ENCODE measurements around the gene NUDT21. TPM values are rescaled to one million over a fixed set of nuclear protein-coding genes. Genes with fewer than 3 reads are reported as not detected.

Gene NUDT21
- total and polyA plus RNA-seq, 2 of the 4 experiments (the other 2 are of a cell fraction): 52.4 to 166 TPM

- ChIA-PET POLR2A (ENCODE audit: unreplicated experiment) (no interaction called here), CTCF (no interaction called here)
- dilution Hi-C loops (cut with HindIII; ENCODE audit: low sequenced_read_pairs, unreplicated experiment) (no loop called here), in situ Hi-C loops (cut with MboI; ENCODE audit: low sequenced_read_pairs) (no loop called here), intact Hi-C loops (cut with micrococcal nuclease) (no loop called here)
- WGBS, 2 experiments (ENCODE audit: extremely low coverage in 2 of 2, insufficient read length in 1 of 2): no CpG with 5 or more reads among the region's 2 CpGs
- Histone ChIP-seq H2AK5ac (ENCODE audit: low read depth, low read length) (peak overlapping the region; percentile 65; the same call in 1 of the 2 replicates), H2BK15ac (ENCODE audit: low read depth, low read length) (peak overlapping the region; percentile 5; the same call in 1 of the 3 replicates), H2AK9ac (replicated peaks; ENCODE audit: low read depth, low read length, poor library complexity) (peak overlapping the region; percentile 4), H4K91ac (ENCODE audit: insufficient read depth, low read depth, low read length) (no peak overlapping the region), H3K4me1 (ENCODE audit: control insufficient read depth, insufficient read depth, low read length) (peaks cover 1% of the 10 kb centered on the region; the same call in 1 of the 2 replicates), H3K9me3 (ENCODE audit: control insufficient read depth, insufficient read depth, low read length) (no peaks in the 10 kb centered on the region), H4K8ac (ENCODE audit: low read depth in 2 of 2, low read length in 2 of 2) (peak overlapping the region in 1 of 2 experiments; percentile 65; a peak in 2 of 4 replicates), H3K4me2 (ENCODE audit: low read depth, low read length) (no peak overlapping the region; the same call in 1 of the 2 replicates), H3K9ac (ENCODE audit: low read depth, low read length) (no peak overlapping the region), H3K36me3 (ENCODE audit: control insufficient read depth, insufficient read depth, low read length) (peaks cover 38% of the 10 kb centered on the region), H3K27ac (ENCODE audit: insufficient read depth, low read length) (peak overlapping the region; percentile 47; the same call in 1 of the 2 replicates), H2BK5ac (ENCODE audit: low read depth, low read length, poor library complexity, severe bottlenecking) (peak overlapping the region; percentile 68), H4K5ac (ENCODE audit: low read depth, low read length) (no peak overlapping the region), H3K4me3 (ENCODE audit: insufficient read depth, low read depth, low read length) (no peak overlapping the region), H3K23ac (ENCODE audit: low read depth, low read length) (peak overlapping the region; percentile 44; the same call in 1 of the 2 replicates), H3K18ac (ENCODE audit: low read depth, low read length) (no peak overlapping the region), H3K56ac (ENCODE audit: extremely low read depth, insufficient read depth, low read length) (0 out of 2 replicates have a peak overlapping the region, but pooled peaks have one; percentile 16), H2BK20ac (ENCODE audit: low read depth, low read length) (no peak overlapping the region; the same call in 1 of the 2 replicates), H2BK120ac (ENCODE audit: low read depth, low read length) (peak overlapping the region; percentile 35), H3K27me3 (ENCODE audit: control insufficient read depth, insufficient read depth, low read length) (no peaks in the 10 kb centered on the region), H3K79me1 (ENCODE audit: low read depth in 1 of 2, low read length in 2 of 2) (peaks cover 4 to 13% of the 10 kb centered on the region in 2 experiments; a peak in 3 of 4 replicates), H3K4ac (ENCODE audit: low read depth, low read length) (peak overlapping the region; percentile 62), H2AFZ (replicated peaks; ENCODE audit: low read length, poor library complexity) (no peak overlapping the region), H3K14ac (replicated peaks; ENCODE audit: low read depth, low read length) (peak overlapping the region; percentile 62; the same call in 1 of the 2 replicates), H3K9me1 (ENCODE audit: insufficient read depth, low read length) (no peaks in the 10 kb centered on the region), H4K20me1 (ENCODE audit: insufficient read depth, low read length) (no peaks in the 10 kb centered on the region)
- no TSS peak for BruUV-seq (replicated peaks)
- ATAC-seq (ENCODE audit: low read depth) (peak; percentile 99), DNase-seq (peak; percentile 93)
- peak; percentile 76 for TF ChIP-seq NFE2L2 (IDR thresholded peaks at IDR 0.05; ENCODE audit: low read depth, low read length)
- TF ChIP-seq RAD21 (IDR thresholded peaks at IDR 0.05; ENCODE audit: low read length): 0 out of 2 replicates have a peak, but pooled peaks have one; percentile 7
- TF ChIP-seq MAFK (IDR thresholded peaks at IDR 0.05; ENCODE audit: low read depth, low read length): no peak
- TF ChIP-seq SMC3 (IDR thresholded peaks at IDR 0.05; ENCODE audit: low read depth, low read length): 0 out of 2 replicates have a peak, but pooled peaks have one; percentile 7
- peak; percentile 83 for TF ChIP-seq FOS (IDR thresholded peaks at IDR 0.05; ENCODE audit: low read depth, low read length)
- TF ChIP-seq ELK1 (IDR thresholded peaks at IDR 0.05; ENCODE audit: borderline replicate concordance, low read depth, low read length): no peak
- peak; percentile 52 for TF ChIP-seq USF2 (IDR thresholded peaks at IDR 0.05; ENCODE audit: low read depth, low read length)
- TF ChIP-seq RFX5 (IDR thresholded peaks at IDR 0.05; ENCODE audit: low read depth, low read length): no peak
- TF ChIP-seq, protein P1, sequence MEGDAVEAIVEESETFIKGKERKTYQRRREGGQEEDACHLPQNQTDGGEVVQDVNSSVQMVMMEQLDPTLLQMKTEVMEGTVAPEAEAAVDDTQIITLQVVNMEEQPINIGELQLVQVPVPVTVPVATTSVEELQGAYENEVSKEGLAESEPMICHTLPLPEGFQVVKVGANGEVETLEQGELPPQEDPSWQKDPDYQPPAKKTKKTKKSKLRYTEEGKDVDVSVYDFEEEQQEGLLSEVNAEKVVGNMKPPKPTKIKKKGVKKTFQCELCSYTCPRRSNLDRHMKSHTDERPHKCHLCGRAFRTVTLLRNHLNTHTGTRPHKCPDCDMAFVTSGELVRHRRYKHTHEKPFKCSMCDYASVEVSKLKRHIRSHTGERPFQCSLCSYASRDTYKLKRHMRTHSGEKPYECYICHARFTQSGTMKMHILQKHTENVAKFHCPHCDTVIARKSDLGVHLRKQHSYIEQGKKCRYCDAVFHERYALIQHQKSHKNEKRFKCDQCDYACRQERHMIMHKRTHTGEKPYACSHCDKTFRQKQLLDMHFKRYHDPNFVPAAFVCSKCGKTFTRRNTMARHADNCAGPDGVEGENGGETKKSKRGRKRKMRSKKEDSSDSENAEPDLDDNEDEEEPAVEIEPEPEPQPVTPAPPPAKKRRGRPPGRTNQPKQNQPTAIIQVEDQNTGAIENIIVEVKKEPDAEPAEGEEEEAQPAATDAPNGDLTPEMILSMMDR (conservative IDR thresholded peaks at IDR 0.05; ENCODE audit: low read depth, low read length): no peak
Observed at GRCh38 chr16:56477096-56477878, 26.2 kb upstream of the NUDT21 start.

Data from IMR-90 (cell line).